Skin epidermis (tissue), 12 donors: Measurements from ENCODE around the gene SLC30A3.

Experiments
- H3K27ac ChIP-seq, 21 experiments: fragments of 200-600 bp; sonication (generic) in 11 of 21; one replicate each; pipeline ENCODE4 v1.5.0; 2020; ENCODE audit warnings: mild to moderate bottlenecking in 3 of 21, inconsistent platforms in 2 of 21, moderate library complexity in 2 of 21
- H3K4me3 ChIP-seq, 7 experiments: fragments of 200-600 bp; sonication (generic) in 2 of 7; one replicate each; pipeline ENCODE4 v1.5.0; 2020; ENCODE audit warnings: inconsistent platforms in 2 of 7, mild to moderate bottlenecking in 2 of 7, moderate library complexity in 1 of 7

Gene SLC30A3

DNA sequence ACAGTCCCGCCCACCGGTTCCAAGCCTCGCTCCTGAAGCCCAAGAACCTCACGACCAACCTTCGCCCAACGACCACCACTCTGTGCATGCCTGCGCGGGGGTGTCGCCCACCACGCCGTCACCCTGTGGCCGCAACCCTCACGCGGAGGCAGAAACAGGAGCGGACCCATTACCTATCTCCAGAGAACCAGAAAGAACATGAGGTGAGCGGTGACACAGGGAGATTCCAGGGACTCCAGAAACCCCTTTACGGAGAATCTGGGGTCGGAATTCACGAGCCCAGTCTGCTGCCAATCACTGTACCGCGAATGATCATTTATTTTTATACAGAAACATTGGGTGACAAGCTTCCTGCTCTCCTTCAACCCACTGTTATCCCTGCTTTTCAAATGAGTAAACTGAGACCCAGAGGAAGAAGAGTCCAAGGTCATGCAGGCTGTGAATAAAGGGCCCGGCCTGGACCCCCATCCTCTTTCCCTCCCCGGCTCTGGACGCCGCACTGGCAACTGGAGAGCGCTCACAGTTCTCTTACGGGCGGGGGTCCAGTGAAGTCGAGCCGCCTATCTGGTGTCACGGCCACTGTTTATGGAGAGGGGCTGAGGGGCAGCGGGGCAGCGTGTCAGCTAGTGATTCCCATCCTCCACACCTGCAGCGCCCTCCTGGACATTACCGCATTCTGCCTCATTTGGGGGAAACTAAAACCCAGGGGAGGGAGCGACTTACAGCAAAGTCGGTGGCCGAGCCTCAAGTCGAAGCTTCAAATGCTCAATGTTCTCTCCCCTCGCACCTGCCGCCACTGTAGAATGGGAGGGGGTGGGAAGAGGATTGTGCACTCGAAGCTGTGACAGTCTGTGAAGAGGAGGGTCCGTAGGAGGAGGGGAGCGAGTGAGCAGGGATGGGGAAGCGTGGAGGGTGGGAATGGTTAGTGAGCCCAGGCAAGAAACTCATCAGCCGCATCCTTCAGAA, 723 bp upstream of the SLC30A3 start:
- no peak overlapping the region for H3K27ac ChIP-seq
- peak overlapping the region; percentile 27 to 46 (median 36) for H3K4me3 ChIP-seq

DNA sequence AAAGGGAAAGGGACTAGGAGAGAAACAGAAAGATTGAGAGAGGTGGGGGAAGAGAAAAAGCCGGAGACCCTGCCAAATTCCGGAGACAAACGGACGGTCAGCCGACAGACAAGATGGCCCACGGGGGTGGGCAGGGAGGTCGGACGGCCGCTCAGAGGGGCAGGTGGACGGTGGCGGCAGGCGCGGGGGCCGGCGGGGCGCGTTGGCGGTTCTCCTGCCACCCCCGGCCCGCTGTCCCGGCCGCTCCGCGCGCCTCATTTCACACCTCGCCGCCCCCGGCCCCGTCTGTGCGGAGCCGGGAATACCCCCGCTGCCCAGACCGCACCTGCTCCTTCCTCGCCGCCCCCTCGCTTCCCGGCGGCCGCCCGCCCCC, 935 bp downstream of the SLC30A3 start:
- Histone ChIP-seq H3K27ac (no peak overlapping the region), H3K4me3 (peak overlapping the region in 4 of 7 experiments; percentile 27 to 46 (median 38))

DNA sequence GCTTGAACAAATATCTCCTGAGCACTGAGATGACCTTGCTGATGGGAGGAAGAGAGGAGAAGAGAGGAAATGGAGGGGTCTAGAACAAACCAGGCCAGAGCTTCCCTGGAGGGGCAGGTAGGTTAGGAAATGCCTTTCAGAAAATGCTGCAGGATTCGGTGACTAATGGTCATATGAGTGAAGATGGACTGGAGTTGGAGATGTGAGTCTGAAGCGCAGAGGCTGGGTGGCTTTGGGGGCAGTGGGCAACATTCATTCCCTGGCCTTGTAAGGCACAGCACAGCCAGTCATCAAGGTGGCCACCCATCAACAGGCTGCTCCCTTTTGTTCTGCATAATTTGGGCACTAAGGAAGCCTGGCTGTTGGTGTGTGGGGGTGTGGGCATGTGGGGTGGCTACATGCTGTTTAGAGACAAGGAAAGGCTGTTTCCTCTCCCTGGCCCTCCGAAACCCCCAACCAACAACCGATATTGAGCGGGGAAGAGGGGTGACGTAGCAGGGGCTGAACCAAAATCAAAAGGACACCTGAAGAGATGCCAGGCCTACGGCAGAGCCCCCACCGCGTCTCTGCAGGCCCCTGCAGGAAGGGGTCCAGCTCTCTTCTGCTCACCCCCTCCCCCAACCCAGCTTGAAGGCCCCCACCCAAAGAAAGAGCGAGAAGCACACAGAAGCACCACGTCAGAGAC, 1.5 kb downstream of the SLC30A3 start:
- Histone ChIP-seq H3K4me3 (no peak overlapping the region), H3K27ac (no peak overlapping the region)

DNA sequence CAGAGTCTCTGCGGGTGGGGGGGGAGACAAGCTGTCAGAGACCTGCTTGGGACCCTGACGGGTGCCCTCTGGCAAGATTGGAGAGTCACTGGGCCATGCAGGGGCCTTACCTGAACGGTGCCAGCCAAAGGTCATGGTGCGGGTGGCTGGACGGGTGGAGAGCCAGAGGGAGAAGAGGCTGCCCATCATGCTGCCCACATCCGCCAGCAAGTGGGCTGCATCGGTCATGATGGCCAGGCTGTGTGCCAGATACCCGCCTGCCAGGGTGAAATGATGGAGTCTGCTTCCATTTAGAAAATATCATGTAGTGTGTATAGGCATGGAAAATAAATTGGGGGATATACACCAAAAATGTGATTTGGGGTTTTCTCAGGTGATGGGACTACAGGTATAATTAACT, 4.8 kb downstream of the SLC30A3 start:
- no peak overlapping the region for H3K4me3 ChIP-seq
- H3K27ac ChIP-seq: no peak overlapping the region

DNA sequence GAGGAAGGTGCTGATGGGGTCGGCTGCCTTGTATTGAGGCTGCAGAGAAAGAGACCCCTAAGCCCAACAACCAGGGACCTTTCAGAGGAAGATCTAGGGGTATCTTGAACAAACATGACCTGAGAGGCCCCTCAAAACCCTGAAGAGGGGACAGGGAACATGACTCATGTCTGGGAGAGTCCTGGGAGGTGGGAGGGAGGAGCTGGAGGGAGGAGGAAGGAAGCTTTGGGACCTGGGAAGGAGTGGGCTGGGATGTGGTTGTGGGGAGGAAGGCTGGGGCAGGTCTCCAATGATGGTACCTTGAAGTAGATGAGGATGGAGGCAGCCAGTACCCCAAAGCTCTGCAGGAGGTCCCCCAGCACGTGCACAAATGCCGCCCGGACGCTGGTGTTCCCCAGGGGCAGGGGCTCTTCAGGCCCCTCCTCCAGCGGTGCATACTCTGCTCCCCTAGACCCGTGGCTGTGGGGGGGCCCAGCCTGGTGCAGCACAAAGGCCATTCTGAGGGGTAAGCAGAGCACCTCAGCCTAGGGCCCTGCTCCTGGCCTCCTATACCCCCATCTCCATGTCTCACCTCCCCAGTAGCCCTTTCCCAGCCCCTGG, 5.9 kb downstream of the SLC30A3 start:
- Histone ChIP-seq H3K4me3 (no peak overlapping the region), H3K27ac (no peak overlapping the region)

DNA sequence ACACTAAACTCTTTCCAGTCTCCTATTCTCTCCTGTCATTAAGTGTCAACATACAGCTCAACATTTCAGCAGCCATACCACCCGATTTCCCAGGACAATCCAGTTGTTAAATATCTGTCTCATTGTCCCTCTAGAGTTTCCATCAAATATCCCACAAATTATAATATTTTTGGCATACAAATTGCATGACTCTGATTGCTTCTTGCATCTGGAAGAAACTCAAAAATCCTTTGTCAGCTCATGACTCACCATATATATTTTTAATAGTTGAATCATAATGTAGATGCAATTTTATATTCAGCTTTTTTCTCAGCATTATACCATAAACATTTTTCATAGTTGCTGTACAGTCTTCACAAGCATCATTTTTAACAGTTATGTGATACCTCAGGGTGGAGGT, 7.2 kb downstream of the SLC30A3 start:
- no peak overlapping the region for H3K4me3 ChIP-seq
- H3K27ac ChIP-seq: no peak overlapping the region

DNA sequence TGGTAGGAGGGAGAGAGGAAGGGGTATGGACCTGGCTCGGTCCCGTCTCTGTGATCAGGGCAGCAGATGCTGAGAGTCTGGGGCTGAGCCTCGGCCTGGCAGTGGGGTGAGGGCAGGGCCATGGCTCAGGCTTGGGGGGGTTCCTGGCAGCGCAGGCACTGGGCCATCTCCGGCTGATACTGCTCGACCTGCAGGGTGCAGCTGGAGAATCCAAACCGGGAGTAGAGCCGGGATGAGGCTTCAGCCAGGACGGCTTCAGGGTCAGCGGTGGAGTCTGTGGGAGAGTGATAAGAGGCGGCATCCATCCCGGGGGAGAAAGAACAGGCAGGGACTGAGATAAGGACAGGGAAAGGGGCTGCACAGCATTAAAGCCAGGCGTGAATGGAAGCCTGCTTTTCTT, 7.7 kb downstream of the SLC30A3 start:
- H3K4me3 ChIP-seq: no peak overlapping the region
- H3K27ac ChIP-seq: no peak overlapping the region

DNA sequence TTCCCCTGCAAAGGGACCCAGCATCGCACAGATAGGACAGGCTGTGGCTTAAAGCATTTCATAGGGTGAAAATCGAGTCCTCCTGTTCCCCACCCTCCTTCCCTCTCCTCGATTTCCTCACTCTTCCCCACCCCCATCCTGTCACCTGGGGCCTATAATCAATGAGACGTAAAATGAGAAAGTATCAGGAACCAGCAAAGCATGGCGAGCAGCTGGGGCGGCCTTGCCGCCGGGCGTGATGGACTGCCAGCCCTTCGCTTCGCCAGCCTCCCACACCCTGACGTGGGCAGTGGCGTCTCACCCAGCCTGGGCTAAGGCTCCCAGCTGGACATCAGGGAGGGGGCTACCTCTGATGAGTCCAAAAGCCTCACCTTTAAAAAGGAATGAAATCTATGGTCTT, 11.1 kb downstream of the SLC30A3 start:
- H3K27ac ChIP-seq: no peak overlapping the region
- no peak overlapping the region for H3K4me3 ChIP-seq

DNA sequence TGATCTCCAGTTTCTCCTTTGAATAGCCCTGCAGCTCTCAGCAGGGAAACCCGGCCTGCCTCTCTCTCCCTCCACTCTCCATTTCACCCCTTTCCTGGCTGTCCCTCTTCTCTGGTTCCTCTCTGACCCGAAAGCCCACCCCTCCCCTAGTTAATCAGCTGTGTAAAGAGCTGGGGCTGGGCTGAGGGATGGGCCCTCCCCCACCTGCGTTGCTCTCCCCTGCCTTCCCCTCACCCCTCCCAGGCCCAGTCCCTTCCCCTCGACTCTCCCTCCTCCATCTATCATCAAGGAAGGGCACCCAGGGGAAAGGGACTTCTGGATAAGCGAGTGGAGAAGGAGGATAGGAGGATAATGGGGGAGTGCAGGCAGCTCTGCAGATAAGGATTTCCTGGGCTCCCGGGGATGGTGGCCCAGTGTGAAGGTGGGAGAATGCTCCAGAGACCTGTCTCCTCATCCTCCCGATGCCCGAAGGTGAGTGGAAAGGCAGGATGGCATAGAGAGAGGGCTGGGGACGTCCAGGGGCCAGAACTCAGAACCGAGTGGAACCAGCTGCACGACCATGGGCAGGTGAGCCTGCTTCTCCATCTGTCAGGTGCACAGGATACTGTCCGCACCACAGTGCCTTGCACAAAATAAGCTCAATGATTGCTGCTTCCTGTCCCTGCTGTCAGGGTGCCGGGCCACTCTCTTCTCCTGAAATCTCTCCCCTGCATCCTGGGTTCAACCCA, 12.0 kb downstream of the SLC30A3 start:
- H3K4me3 ChIP-seq: no peak overlapping the region
- no peak overlapping the region for H3K27ac ChIP-seq

DNA sequence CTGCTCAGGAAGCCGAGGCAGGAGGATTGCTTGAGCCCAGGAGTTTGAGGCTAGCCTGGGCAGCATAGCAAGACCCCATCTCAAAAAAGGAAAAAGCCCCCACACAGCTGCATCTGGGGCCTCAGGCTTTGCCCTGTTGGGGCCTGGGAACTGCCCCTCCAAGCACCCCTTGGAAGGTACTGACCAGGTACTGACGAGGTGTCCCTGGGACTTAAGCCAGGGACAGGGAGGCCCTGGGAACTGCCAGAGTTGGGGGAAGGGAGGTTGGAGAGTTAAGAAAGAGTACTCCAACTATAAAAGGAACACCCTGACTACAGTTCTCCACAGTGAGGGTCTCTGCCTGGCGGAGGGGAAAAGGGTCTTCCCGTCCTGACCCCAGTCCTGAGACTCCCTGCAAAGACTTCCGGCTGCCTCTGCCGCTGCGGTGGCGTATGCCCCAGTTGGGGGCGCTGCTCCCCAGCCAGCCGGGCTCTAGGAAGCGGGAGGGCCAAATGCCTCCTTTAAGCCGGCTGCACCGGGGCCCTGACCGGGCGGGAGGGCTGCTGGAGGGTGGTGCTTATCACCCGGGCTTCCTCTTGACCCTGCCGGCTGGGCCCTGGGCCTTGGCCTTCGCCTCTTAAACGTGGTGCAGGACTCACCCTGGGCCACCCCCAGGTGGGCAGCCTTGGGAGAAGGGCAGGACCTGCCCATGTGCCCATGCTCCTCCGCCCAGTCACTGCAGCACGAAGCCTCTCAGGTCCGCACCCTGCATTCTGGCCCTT, 12.8 kb downstream of the SLC30A3 start:
- Histone ChIP-seq H3K27ac (no peak overlapping the region), H3K4me3 (no peak overlapping the region)

DNA sequence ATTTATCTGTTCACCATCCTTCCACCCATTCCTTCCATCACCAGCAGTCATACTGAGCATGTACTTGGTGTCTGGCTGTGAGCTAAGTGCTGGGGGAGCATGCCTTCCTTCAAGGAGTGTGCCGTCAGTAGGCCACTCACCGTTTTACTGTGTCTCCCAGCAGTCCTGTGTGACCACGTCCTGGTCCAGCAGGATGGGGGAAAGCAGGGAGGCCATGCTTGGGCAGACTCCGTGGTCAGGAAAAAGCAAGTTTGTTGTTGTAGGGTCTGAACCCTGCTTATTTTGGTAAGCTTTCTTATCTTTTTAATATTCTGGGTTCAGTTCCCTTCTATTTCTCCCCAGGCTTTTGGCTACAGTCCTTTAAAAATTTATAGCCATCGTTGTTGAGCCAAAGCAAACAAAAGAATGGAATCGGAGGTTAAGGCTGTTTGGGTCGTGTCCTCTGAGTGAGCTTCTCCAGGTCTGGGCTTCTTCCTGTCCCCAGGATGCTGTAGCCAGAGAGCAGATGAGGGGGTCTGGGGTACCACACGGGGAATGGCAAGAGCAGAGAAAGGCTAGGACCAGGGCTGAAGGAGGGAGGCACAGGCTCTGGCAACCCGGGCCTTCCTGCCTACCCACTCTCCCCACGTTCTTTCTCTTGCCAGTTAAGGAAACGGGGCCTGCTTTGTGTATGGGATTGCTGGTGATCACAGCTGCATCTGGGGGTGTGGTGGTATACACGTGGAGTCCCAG, 13.5 kb downstream of the SLC30A3 start:
- Histone ChIP-seq H3K27ac (no peak overlapping the region), H3K4me3 (no peak overlapping the region)

DNA sequence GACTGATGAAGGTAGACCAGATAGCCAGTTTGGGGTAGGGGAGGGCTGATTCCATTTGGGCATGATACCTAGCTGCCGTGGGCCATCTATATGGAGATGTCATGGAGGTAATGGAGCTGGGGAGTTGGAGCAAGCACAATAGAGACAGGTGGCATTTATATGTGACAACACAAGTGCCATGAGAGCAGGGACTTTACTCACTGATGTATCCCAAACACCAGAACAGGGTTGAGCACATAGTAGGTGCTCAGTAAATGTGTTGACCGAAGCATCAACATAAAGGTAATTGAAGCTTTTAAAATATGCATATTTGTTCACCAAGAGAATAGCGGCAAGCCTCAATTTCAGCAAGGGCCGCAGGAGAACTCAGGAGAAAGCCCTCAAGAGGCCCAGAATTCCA, 15.0 kb downstream of the SLC30A3 start:
- no peak overlapping the region for H3K27ac ChIP-seq
- H3K4me3 ChIP-seq: no peak overlapping the region

DNA sequence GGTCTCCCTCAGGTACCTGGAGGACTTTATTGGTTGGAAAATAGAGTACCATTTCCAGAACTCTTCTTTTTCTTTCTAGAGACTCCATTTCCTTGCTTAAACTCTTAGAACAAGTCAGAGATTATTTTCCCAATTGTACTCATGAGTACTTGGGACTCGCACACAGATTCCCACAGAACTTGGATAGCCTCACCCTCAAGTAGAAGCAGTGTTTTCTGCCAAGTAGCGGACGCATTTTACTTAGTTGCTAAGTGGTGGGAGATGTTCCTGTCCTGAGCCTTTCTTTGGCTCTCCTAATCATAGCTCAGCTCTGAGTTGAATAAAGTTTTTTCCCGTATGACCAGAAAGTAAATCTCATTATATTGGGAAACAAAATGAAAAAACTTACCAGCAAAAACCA, 17.2 kb downstream of the SLC30A3 start:
- Histone ChIP-seq H3K27ac (no peak overlapping the region), H3K4me3 (no peak overlapping the region)

DNA sequence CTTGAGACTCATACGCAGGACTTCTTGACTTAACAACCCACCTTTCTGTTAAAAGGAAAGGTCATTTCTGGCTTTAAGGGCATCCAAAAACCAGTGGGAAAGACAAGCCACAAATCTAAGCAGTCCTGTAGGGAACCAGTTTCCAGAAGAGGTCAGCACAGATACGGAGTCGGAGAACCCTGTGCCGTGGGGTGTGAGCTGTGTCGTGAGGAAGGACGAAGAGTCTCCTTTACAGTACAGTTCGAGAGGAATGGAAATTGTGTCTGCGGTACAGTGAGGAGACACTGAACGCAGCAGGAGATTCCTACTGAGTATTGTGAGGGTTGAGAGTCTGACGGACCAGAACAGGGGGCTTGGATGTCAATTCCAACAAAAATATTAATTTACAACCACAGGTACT, 17.7 kb downstream of the SLC30A3 start:
- Histone ChIP-seq H3K27ac (no peak overlapping the region), H3K4me3 (no peak overlapping the region)

DNA sequence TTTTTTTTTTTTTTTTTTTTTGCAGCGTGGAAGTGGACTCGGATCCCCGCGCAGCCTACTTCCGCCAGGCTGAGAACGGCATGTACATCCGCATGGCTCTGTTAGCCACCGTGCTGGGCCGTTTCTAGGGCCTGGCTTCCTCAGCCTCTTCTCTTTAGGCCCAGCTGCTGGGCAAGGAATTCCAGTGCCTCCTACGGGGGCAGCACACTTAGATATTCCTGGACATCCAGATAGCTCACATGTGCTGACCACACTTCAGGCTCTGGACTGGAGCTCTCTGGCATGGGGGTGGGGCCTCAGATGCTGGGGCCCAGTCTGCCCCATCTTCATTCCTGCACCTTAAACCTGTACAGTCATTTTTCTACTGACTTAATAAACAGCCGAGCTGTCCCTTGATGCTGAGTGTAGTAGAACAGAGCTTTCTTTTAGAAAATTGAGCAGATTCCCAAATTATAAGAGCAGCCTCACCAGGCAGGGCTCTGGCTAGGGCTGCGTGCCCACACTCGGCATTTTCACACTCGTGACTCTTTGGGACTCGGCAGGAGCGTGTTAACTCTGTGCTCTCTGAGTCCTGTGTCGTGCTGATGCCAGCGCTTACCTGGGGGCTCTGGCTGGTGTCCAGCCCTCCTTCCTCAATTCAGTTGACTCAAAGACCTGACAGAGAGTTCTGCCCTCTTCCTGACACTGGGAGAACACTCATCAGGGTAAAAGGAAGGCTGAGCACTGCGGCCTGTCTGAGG, 19.3 kb downstream of the SLC30A3 start:
- Histone ChIP-seq H3K4me3 (no peak overlapping the region), H3K27ac (no peak overlapping the region)

DNA sequence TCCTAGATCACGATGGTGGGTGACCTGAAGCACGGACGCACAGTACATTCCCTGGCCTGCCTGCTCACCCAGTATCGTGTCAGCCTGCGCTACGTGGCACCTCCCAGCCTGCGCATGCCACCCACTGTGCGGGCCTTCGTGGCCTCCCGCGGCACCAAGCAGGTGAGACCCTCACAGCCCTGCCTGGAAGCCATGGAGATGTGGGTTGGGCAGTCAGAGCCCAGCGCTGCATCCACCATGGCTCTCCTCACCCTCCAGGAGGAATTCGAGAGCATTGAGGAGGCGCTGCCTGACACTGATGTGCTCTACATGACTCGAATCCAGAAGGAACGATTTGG, 20.3 kb downstream of the SLC30A3 start:
- Histone ChIP-seq H3K27ac (no peak overlapping the region), H3K4me3 (no peak overlapping the region)

DNA sequence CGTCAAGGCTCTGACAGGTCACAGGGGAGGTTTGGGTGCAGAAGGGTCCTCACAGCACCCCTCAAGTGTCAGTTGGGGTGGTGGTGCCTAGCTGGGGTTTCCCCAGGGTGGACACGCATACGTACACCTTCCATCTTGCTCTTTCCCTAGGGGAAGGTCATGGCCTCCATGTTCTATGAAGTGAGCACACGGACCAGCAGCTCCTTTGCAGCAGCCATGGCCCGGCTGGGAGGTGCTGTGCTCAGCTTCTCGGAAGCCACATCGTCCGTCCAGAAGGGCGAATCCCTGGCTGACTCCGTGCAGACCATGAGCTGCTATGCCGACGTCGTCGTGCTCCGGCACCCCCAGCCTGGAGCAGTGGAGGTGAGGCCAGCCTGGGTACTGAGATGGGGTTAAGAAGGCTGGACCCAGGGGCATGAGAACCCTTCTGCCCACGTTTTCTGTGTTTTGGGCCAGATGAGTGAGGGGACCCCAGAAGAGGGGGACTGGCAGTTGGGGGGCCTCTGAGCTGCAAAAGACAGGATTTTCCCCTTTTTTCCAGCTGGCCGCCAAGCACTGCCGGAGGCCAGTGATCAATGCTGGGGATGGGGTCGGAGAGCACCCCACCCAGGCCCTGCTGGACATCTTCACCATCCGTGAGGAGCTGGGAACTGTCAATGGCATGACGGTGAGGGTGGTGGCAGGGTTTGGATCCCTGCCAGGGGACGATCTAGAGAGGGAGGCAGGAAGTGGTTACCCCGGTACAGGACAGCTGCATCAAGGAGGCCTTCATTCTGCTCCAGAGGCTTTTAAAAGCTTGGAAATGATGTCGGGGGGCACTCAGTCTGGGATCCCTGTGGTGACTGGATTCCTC, 20.9 kb downstream of the SLC30A3 start:
- H3K27ac ChIP-seq: no peak overlapping the region
- no peak overlapping the region for H3K4me3 ChIP-seq
